ENCODE measurements around the gene SRXN1.

GRCh38 chr20:668050-668449 is 15.1 kb upstream of the SRXN1 start:
- no peak for TF ChIP-seq PRDM1 (tag by site-specific recombination; IDR thresholded peaks at IDR 0.05)
- no peak for TF ChIP-seq PBX3 (CRISPR knock-in tag; IDR thresholded peaks at IDR 0.05)
- no peak for TF ChIP-seq ZNF221 (tag by site-specific recombination; IDR thresholded peaks at IDR 0.05; ENCODE audit: borderline replicate concordance)
- TF ChIP-seq ZNF707 (tag by site-specific recombination; IDR thresholded peaks at IDR 0.05): no peak
- no peak for TF ChIP-seq ZNF23 (tag by site-specific recombination; IDR thresholded peaks at IDR 0.05; ENCODE audit: borderline replicate concordance)
- no peak for TF ChIP-seq ZBTB7A (tag by site-specific recombination; IDR thresholded peaks at IDR 0.05; ENCODE audit: low read depth)
- no peak for TF ChIP-seq CTCF (tag by site-specific recombination; IDR thresholded peaks at IDR 0.05)
- no peak for TF ChIP-seq ZNF670 (tag by site-specific recombination; IDR thresholded peaks at IDR 0.05; ENCODE audit: low read depth)
- no peak for TF ChIP-seq ZNF174 (tag by site-specific recombination; IDR thresholded peaks at IDR 0.05)
- TF ChIP-seq ELK4 (IDR thresholded peaks at IDR 0.05; ENCODE audit: borderline replicate concordance, low read depth, low read length): no peak
- no peak for TF ChIP-seq ATF2 (tag by site-specific recombination; IDR thresholded peaks at IDR 0.05; ENCODE audit: low read depth)
- no peak for TF ChIP-seq ZNF843 (tag by site-specific recombination; IDR thresholded peaks at IDR 0.05)

Measured in HEK293 (cell line).